Parathyroid adenoma (tissue), 2 donors: ENCODE data around the gene ALG14.
A peak's percentile ranks its signal among the peaks of the same experiment; 100 is the strongest.

Experiments
- H2AFZ ChIP-seq: fragments of 300-600 bp; sonication (generic); one replicate; pipeline ENCODE4 v1.7.0; 2017; ENCODE audit warnings: antibody characterized with exemption, mild to moderate bottlenecking
- H3K27ac ChIP-seq: fragments of 300-600 bp; sonication (generic); one replicate; pipeline ENCODE4 v1.7.0; 2017
- H3K27me3 ChIP-seq: fragments of 300-600 bp; sonication (generic); one replicate; pipeline ENCODE4 v1.7.0; 2017; ENCODE audit warnings: low read length; ENCODE audit not compliant: control insufficient read depth, insufficient read depth
- H3K36me3 ChIP-seq: fragments of 300-600 bp; sonication (generic); one replicate; pipeline ENCODE4 v1.7.0; 2017; ENCODE audit warnings: low read length; ENCODE audit not compliant: control insufficient read depth, insufficient read depth
- H3K4me1 ChIP-seq: fragments of 300-600 bp; sonication (generic); one replicate; pipeline ENCODE4 v1.7.0; 2017; ENCODE audit warnings: control low read depth
- H3K4me2 ChIP-seq: fragments of 300-600 bp; sonication (generic); one replicate; pipeline ENCODE4 v1.7.0; 2017; ENCODE audit warnings: low read length
- H3K4me3 ChIP-seq: fragments of 300-600 bp; sonication (generic); one replicate; pipeline ENCODE4 v1.7.0; 2017; ENCODE audit warnings: low read depth, low read length
- H3K79me2 ChIP-seq: fragments of 300-600 bp; sonication (generic); one replicate; pipeline ENCODE4 v1.7.0; 2017; ENCODE audit warnings: control low read depth
- H3K9ac ChIP-seq: fragments of 300-600 bp; sonication (generic); one replicate; pipeline ENCODE4 v1.7.0; 2017; ENCODE audit warnings: mild to moderate bottlenecking
- H3K9me3 ChIP-seq: fragments of 300-600 bp; sonication (generic); one replicate; pipeline ENCODE4 v1.7.0; 2017; ENCODE audit warnings: low read length; ENCODE audit not compliant: control insufficient read depth
- CTCF ChIP-seq: fragments of 300-600 bp; sonication (generic); IDR thresholded peaks from one replicate; pipeline ENCODE4 v1.7.0; 2017; ENCODE audit warnings: antibody characterized with exemption, mild to moderate bottlenecking
- donor health status: primary hyperparathyroidism.

Gene ALG14

DNA sequence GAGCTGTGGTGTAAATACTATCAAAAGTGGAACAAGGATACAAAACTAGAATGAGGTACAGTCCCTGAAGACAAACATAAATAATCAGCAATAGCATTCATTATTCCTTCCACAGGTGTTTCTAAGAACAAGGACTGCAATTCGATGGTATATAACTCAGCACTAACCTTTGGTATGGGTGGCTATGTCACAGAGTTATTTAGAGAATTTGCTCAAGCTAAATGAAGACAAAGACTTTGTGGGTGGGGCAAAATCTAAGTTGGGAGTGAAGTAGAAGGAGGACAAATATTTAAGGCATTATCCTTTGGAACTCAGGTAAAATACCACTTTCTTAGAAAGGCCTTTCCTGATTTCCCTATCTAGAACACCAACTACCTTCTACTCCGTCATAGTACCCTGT lies 94.3 kb downstream of the ALG14 start:
- TF ChIP-seq CTCF: no peak

GRCh38 chr1:94976971-94977548 lies 95.7 kb downstream of the ALG14 start:
- H3K79me2 ChIP-seq: no peaks in the 10 kb centered on the region
- no peak overlapping the region for H3K4me2 ChIP-seq
- H2AFZ ChIP-seq: no peak overlapping the region
- H3K27ac ChIP-seq: no peak overlapping the region
- no peak for TF ChIP-seq CTCF
- H3K9ac ChIP-seq: no peak overlapping the region
- H3K9me3 ChIP-seq: no peaks in the 10 kb centered on the region
- H3K4me3 ChIP-seq: no peak overlapping the region
- no peaks in the 10 kb centered on the region for H3K27me3 ChIP-seq
- no peaks in the 10 kb centered on the region for H3K36me3 ChIP-seq
- H3K4me1 ChIP-seq: no peaks in the 10 kb centered on the region

More for the DNA sequence above, 94.3 kb downstream of the ALG14 start:
- Histone ChIP-seq H3K36me3 (no peaks in the 10 kb centered on the region), H3K4me1 (no peaks in the 10 kb centered on the region), H3K27me3 (no peaks in the 10 kb centered on the region), H3K79me2 (no peaks in the 10 kb centered on the region), H2AFZ (no peak overlapping the region), H3K4me3 (no peak overlapping the region), H3K27ac (no peak overlapping the region), H3K4me2 (no peak overlapping the region), H3K9ac (no peak overlapping the region), H3K9me3 (no peaks in the 10 kb centered on the region)

DNA sequence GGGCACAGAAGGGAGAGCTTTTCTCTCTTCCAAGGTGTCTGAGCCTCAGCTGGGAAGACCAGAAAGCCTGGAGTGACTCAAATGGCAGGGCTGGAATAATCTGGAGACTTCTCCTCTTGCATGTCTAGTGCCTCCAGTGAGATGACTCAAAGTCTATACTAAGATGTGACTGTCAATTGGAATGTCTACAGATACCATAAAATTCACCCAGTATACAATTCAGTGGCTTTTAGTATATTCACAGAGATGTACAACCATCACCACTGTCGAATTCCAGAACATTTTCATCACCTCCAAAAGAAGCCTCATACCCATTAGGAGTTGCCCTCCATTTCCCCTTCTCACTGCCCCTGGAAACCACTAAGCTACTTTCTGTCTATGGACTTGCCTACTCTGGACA lies 97.9 kb downstream of the ALG14 start:
- Histone ChIP-seq H3K79me2 (no peaks in the 10 kb centered on the region), H3K36me3 (no peaks in the 10 kb centered on the region), H3K4me3 (no peak overlapping the region), H3K4me1 (peaks cover 4% of the 10 kb centered on the region), H3K9me3 (no peaks in the 10 kb centered on the region), H3K9ac (no peak overlapping the region), H3K4me2 (no peak overlapping the region), H3K27ac (no peak overlapping the region), H3K27me3 (no peaks in the 10 kb centered on the region), H2AFZ (no peak overlapping the region)
- TF ChIP-seq CTCF: no peak

DNA sequence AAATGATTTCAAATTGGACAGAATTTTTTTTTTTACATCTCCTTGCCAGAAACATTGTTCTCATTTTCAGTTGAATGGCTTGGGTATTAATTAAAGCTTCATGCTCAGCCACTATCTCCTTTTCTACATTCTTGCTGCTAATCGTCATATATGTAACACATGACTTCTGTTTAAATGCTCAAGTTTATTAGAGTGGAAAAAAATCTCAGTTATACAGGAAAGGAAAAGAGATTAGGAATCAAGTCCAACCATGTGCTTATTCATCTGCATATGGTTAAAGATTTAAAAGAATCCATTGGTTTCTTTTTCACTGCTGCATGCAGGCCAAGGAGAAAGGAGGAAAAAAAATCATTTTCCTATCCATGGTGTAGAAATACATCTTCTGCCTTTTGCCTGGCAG lies 98.5 kb downstream of the ALG14 start:
- no peaks in the 10 kb centered on the region for H3K36me3 ChIP-seq
- no peak overlapping the region for H3K27ac ChIP-seq
- no peak for TF ChIP-seq CTCF
- H3K9me3 ChIP-seq: no peaks in the 10 kb centered on the region
- no peak overlapping the region for H3K4me2 ChIP-seq
- no peaks in the 10 kb centered on the region for H3K27me3 ChIP-seq
- H3K9ac ChIP-seq: no peak overlapping the region
- peaks cover 4% of the 10 kb centered on the region for H3K4me1 ChIP-seq
- no peak overlapping the region for H2AFZ ChIP-seq
- no peaks in the 10 kb centered on the region for H3K79me2 ChIP-seq
- no peak overlapping the region for H3K4me3 ChIP-seq

DNA sequence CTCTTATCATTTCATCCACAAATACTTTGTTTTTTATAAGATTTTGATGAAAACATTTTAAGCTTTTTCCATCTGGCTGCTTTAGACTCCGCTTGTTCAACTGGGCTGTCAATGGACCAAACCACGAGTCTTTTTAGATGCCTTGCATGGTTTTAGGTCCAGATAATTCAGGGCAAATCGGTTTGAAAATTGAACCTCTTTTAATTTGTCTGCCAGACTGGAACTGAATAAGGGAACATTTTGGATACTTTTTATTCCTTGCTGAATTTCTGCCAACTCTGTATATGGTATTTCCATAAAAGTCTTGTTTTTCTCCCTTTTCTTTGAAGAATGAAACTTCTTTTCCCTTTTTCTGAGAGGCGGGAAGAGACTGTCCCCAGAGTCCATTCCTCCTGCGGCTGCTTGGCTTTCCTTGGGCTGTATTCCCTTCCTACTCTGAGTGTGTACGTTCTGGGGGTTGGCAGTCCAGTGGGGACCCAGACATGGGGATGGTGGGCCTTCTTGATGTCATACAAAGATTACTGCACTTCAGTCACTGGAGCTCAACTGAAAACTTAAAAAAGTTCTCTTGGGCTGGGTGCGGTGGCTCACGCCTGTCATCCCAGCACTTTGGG lies 99.3 kb downstream of the ALG14 start:
- H3K4me3 ChIP-seq: no peak overlapping the region
- no peak for TF ChIP-seq CTCF

More for the DNA sequence above, 99.3 kb downstream of the ALG14 start:
- H3K27me3 ChIP-seq: no peaks in the 10 kb centered on the region
- H3K4me1 ChIP-seq: peaks cover 4% of the 10 kb centered on the region
- H3K27ac ChIP-seq: peak overlapping the region; percentile 24
- no peaks in the 10 kb centered on the region for H3K79me2 ChIP-seq
- H3K4me2 ChIP-seq: no peak overlapping the region
- no peaks in the 10 kb centered on the region for H3K9me3 ChIP-seq
- no peak overlapping the region for H2AFZ ChIP-seq
- no peaks in the 10 kb centered on the region for H3K36me3 ChIP-seq
- no peak overlapping the region for H3K9ac ChIP-seq
